GM18907 (cell line): ENCODE measurements around the gene PPP1R1C.

ENCODE experiments used
- ATAC-seq: cut with Tn5 transposase; IDR thresholded peaks from one replicate; pipeline ENCODE4 v1.9.1; 2021; ENCODE audit warnings: mild to moderate bottlenecking, moderate library complexity; ENCODE audit not compliant: unreplicated experiment

PPP1R1C gene

GRCh38 chr2:182097571-182098164 lies 112.0 kb downstream of the PPP1R1C start:
- ATAC-seq = no peak

- no peak for ATAC-seq
Measured at GRCh38 chr2:182098648-182099047, 113.0 kb downstream of the PPP1R1C start.

- ATAC-seq = no peak
Measured at GRCh38 chr2:182101263-182101662, 115.6 kb downstream of the PPP1R1C start.

- no peak for ATAC-seq
Measured at GRCh38 chr2:182103526-182103925, 117.9 kb downstream of the PPP1R1C start.

- ATAC-seq = no peak
Measured at GRCh38 chr2:182110347-182110746, 124.7 kb downstream of the PPP1R1C start.

GRCh38 chr2:182113334-182113733 lies 127.7 kb downstream of the PPP1R1C start:
- ATAC-seq = no peak

GRCh38 chr2:182115258-182115657 lies 129.6 kb downstream of the PPP1R1C start:
- ATAC-seq = no peak

- ATAC-seq = no peak
Measured at GRCh38 chr2:182116774-182117173, 131.1 kb downstream of the PPP1R1C start.

- no peak for ATAC-seq
Measured at GRCh38 chr2:182117196-182117595, 131.5 kb downstream of the PPP1R1C start.

GRCh38 chr2:182128821-182129707 lies 143.4 kb downstream of the PPP1R1C start:
- ATAC-seq = no peak

- no peak for ATAC-seq
Measured at GRCh38 chr2:182132605-182133004, 147.0 kb downstream of the PPP1R1C start.

GRCh38 chr2:182133195-182133891 lies 147.7 kb downstream of the PPP1R1C start:
- no peak for ATAC-seq

GRCh38 chr2:182134201-182134600 lies 148.5 kb downstream of the PPP1R1C start:
- ATAC-seq = no peak

- ATAC-seq = no peak
Measured at GRCh38 chr2:182142062-182142461, 156.4 kb downstream of the PPP1R1C start.

GRCh38 chr2:182144041-182144775 lies 158.6 kb downstream of the PPP1R1C start:
- ATAC-seq = no peak

- no peak for ATAC-seq
Measured at GRCh38 chr2:182144776-182145165, 159.1 kb downstream of the PPP1R1C start.

GRCh38 chr2:182148344-182148743 lies 162.7 kb downstream of the PPP1R1C start:
- no peak for ATAC-seq

- ATAC-seq = no peak
Measured at GRCh38 chr2:182163878-182164277, 178.2 kb downstream of the PPP1R1C start.

GRCh38 chr2:182164686-182165085 lies 179.0 kb downstream of the PPP1R1C start:
- ATAC-seq = no peak

GRCh38 chr2:182165202-182165601 lies 179.5 kb downstream of the PPP1R1C start:
- ATAC-seq = no peak

GRCh38 chr2:182166406-182166805 lies 180.8 kb downstream of the PPP1R1C start:
- no peak for ATAC-seq
